Panc1 (cell line): Measurements from ENCODE around the gene RIOK3. TPM values are rescaled to one million over a fixed set of nuclear protein-coding genes. Genes with fewer than 3 reads are reported as not detected.
"Not testable (repeated sequence)": the region's sequence is repeated elsewhere in the genome, so short reads cannot be mapped to it uniquely, and the experiment has no call there.

Experiments
- ATAC-seq: fragments of 200-7000 bp; cut with Tn5 transposase; 2 replicates; pipeline ENCODE4 v1.9.1; 2020; ENCODE audit warnings: mild to moderate bottlenecking, moderate library complexity
- BruUV-seq: library from RNA; stranded (reverse); fragments of 400-500 nt; replicated peaks from 2 replicates; lab custom pipeline; 2021; lab: Mats Ljungman, UMichigan
- CTCF ChIA-PET: fragments of 300-600 bp; sonication (Branson Sonifier 250); formaldehyde crosslinking; loops from one replicate; lab custom pipeline; 2022; ENCODE audit warnings: antibody characterized with exemption; lab: Charles Lee
- POLR2A ChIA-PET: fragments of 300-600 bp; sonication (Branson Sonifier 250); formaldehyde crosslinking; loops from one replicate; lab custom pipeline; 2022; ENCODE audit warnings: antibody characterized with exemption; lab: Charles Lee
- DNase-seq: peaks from one replicate; pipeline ENCODE4 v3.0.0-alpha.2; 2010; ENCODE audit warnings: low read depth, low spot score
- H3K27ac ChIP-seq: 2 replicates; pipeline ENCODE4 v1.5.1; 2011; ENCODE audit warnings: mild to moderate bottlenecking, low read length, inconsistent platforms
- H3K27me3 ChIP-seq: fragments of 200-500 bp; sonication (Bioruptor generic); 2 replicates; pipeline ENCODE4 v1.6.0; 2014; ENCODE audit warnings: low read length, inconsistent platforms; ENCODE audit not compliant: control insufficient read depth, insufficient read depth
- H3K36me3 ChIP-seq: fragments of 200-500 bp; sonication (Bioruptor generic); 2 replicates; pipeline ENCODE4 v1.5.1; 2014; ENCODE audit warnings: inconsistent platforms, mild to moderate bottlenecking, low read length, moderate library complexity; ENCODE audit not compliant: control insufficient read depth, insufficient read depth
- H3K4me1 ChIP-seq: 2 replicates; pipeline ENCODE4 v1.5.1; 2011; ENCODE audit warnings: inconsistent platforms, mild to moderate bottlenecking, low read length, moderate library complexity; ENCODE audit not compliant: control insufficient read depth, insufficient read depth
- H3K4me3 ChIP-seq, 2 experiments: 2 replicates each; pipeline ENCODE4 v1.5.1; 2011 to 2012; ENCODE audit warnings: low read depth in 2 of 2, low read length in 2 of 2, mild to moderate bottlenecking in 2 of 2, inconsistent platforms in 1 of 2, moderate library complexity in 1 of 2
- H3K9me3 ChIP-seq: fragments of 200-500 bp; sonication (Bioruptor generic); 2 replicates; pipeline ENCODE4 v1.5.1; 2014; ENCODE audit warnings: low read depth, mild to moderate bottlenecking, inconsistent platforms, low read length, moderate library complexity; ENCODE audit not compliant: control insufficient read depth, insufficient read depth
- CTCF ChIP-seq: fragments of 450-650 bp; IDR thresholded peaks from 2 replicates; pipeline ENCODE4 v1.5.1; 2017; ENCODE audit warnings: mild to moderate bottlenecking
- POLR2AphosphoS5 ChIP-seq: IDR thresholded peaks from 2 replicates; pipeline ENCODE4 v1.6.1; 2012; ENCODE audit warnings: mild to moderate bottlenecking, low read depth, low read length, moderate library complexity
- REST ChIP-seq, 2 experiments: IDR thresholded peaks; 2 replicates each; pipeline ENCODE4 v1.6.1; 2011 to 2012; ENCODE audit warnings: low read depth in 2 of 2, control low read depth in 1 of 2, low read length in 1 of 2, mild to moderate bottlenecking in 1 of 2, moderate library complexity in 1 of 2; ENCODE audit not compliant: insufficient read depth in 1 of 2
- SIN3A ChIP-seq: IDR thresholded peaks from 2 replicates; pipeline ENCODE4 v1.6.1; 2012; ENCODE audit warnings: low read depth, mild to moderate bottlenecking, low read length, moderate library complexity, borderline replicate concordance; ENCODE audit not compliant: insufficient read depth
- TCF7L2 ChIP-seq: IDR thresholded peaks from 2 replicates; pipeline ENCODE4 v1.6.1; 2011; ENCODE audit warnings: mild to moderate bottlenecking, low read depth, low read length, inconsistent platforms
- in situ Hi-C: cut with HindIII; loops from 2 replicates; pipeline ENCODE4 v1.10.0; 2016; ENCODE audit warnings: low sequenced_read_pairs, low pct_unique_long_range_greater_than_20kb
- intact Hi-C: fragments of 100-400 bp; cut with micrococcal nuclease; formaldehyde crosslinking; loops from one replicate; pipeline ENCODE4 v1.10.0; 2022; ENCODE audit not compliant: unreplicated experiment
- total RNA-seq: library from RNA; stranded (reverse); gene quantifications from one replicate; pipeline ENCODE4 v1.2.1, GENCODE V29; 2021; ENCODE audit not compliant: unreplicated experiment

RIOK3 gene
- total RNA-seq, 1 experiment from 2014 or later, result 74.7 TPM

GRCh38 chr18:23428821-23429220 is 24.3 kb upstream of the RIOK3 start:
- TF ChIP-seq POLR2AphosphoS5 (no peak), REST (IDR thresholded peaks at IDR 0.05; ENCODE audit: insufficient read depth in 1 of 2, low read depth in 2 of 2, low read length in 1 of 2) (no peak), CTCF (no peak), SIN3A (no peak), TCF7L2 (no peak)
- CTCF ChIA-PET, result no interaction called here
- in situ Hi-C loops (no loop called here), intact Hi-C loops (no loop called here)
- ATAC-seq (no peak), DNase-seq (no peak)
- POLR2A ChIA-PET, result no interaction called here
- Histone ChIP-seq H3K4me3 (no peak overlapping the region), H3K9me3 (no peaks in the 10 kb centered on the region), H3K27me3 (no peaks in the 10 kb centered on the region), H3K27ac (no peak overlapping the region), H3K4me1 (no peaks in the 10 kb centered on the region), H3K36me3 (no peaks in the 10 kb centered on the region)
- no TSS peak for BruUV-seq

- CTCF ChIA-PET, H3K27ac ChIP-seq, intact Hi-C loops, H3K4me1 ChIP-seq, H3K36me3 ChIP-seq, H3K27me3 ChIP-seq, ATAC-seq, DNase-seq, POLR2A ChIA-PET, H3K9me3 ChIP-seq, in situ Hi-C loops, H3K4me3 ChIP-seq, BruUV-seq: not testable (repeated sequence)
These were observed 23.5 kb upstream of the RIOK3 start for GRCh38 chr18:23429538-23429937.

- CTCF ChIA-PET, result no interaction called here
- intact Hi-C loops, result no loop called here
- no TSS peak for BruUV-seq
These were observed 19.7 kb upstream of the RIOK3 start for GRCh38 chr18:23433360-23433759.

More at GRCh38 chr18:23433360-23433759, 19.7 kb upstream of the RIOK3 start:
- Histone ChIP-seq H3K4me1 (peaks cover 3% of the 10 kb centered on the region; the same call in 1 of the 2 replicates), H3K9me3 (no peaks in the 10 kb centered on the region), H3K27ac (no peak overlapping the region), H3K36me3 (no peaks in the 10 kb centered on the region), H3K27me3 (no peaks in the 10 kb centered on the region), H3K4me3 (no peak overlapping the region)
- TF ChIP-seq SIN3A (no peak), TCF7L2 (no peak), CTCF (no peak), REST (IDR thresholded peaks at IDR 0.05; ENCODE audit: insufficient read depth in 1 of 2, low read depth in 2 of 2, low read length in 1 of 2) (no peak), POLR2AphosphoS5 (no peak)
- in situ Hi-C loops, result no loop called here
- POLR2A ChIA-PET, result interaction anchor here (0.5 to 0.7 kb wide), 2 partner anchors 28 to 366 kb away, joined by 5 to 6 read pairs; no protein-coding TSS in a partner anchor
- DNase-seq (no peak), ATAC-seq (no peak)
